SH-SY5Y (cell line): ENCODE data around the gene FREM1.

Source experiments
- GATA2 ChIP-seq: IDR thresholded peaks from 2 replicates; pipeline ENCODE4 v1.6.1; 2011; ENCODE audit warnings: mild to moderate bottlenecking, low read depth, low read length
- GATA3 ChIP-seq: IDR thresholded peaks from 2 replicates; pipeline ENCODE4 v1.6.1; 2011; ENCODE audit warnings: low read depth, mild to moderate bottlenecking, low read length, moderate library complexity

DNA sequence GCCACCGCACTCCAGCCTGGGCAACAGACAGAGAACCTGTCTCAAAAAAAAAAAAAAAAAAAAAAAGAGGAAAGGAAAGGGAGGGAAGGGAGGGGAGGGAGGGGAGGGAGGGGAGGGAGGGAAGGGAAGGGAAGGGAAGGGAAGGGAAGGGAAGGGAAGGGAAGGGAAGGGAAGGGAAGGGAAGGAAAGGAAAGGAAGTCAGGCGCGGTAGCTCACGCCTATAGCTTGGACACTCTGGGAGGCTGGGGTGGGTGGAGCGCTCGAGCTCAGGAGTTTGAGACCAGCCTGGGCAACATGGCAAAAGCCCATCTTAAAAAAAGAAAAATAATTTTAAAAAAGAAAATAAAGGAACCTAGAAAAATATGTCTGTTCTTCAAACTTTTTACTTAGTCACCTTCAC lies 131.7 kb downstream of the FREM1 start:
- no peak for TF ChIP-seq GATA3
- TF ChIP-seq GATA2, result no peak
